ENCODE measurements around the gene MPRIP. TPM values are rescaled to one million over a fixed set of nuclear protein-coding genes. Genes with fewer than 3 reads are reported as not detected.

The MPRIP gene
- total RNA-seq, 1 donor from 2014 or later: 103 TPM

- no peak for DNase-seq (ENCODE audit: low read depth)
These were observed 65.7 kb downstream of the MPRIP start for GRCh38 chr17:17107891-17108431.

- peak; percentile 38 for DNase-seq (ENCODE audit: low read depth)
These were observed 66.3 kb downstream of the MPRIP start for GRCh38 chr17:17108451-17109049.

GRCh38 chr17:17109256-17109655 lies 67.0 kb downstream of the MPRIP start:
- no peak for DNase-seq (ENCODE audit: low read depth)

- DNase-seq (ENCODE audit: low read depth): peak; percentile 39
These were observed 67.7 kb downstream of the MPRIP start for GRCh38 chr17:17109907-17110306.

GRCh38 chr17:17110520-17110919 lies 68.3 kb downstream of the MPRIP start:
- DNase-seq (ENCODE audit: low read depth): no peak

GRCh38 chr17:17111401-17112393 lies 69.4 kb downstream of the MPRIP start:
- no peak for DNase-seq (ENCODE audit: low read depth)

- no peak for DNase-seq (ENCODE audit: low read depth)
These were observed 70.5 kb downstream of the MPRIP start for GRCh38 chr17:17112628-17113200.

- DNase-seq (ENCODE audit: low read depth): peak; percentile 19
These were observed 72.5 kb downstream of the MPRIP start for GRCh38 chr17:17114592-17115225.

GRCh38 chr17:17115620-17116019 lies 73.4 kb downstream of the MPRIP start:
- DNase-seq (ENCODE audit: low read depth): no peak

GRCh38 chr17:17116406-17116805 lies 74.1 kb downstream of the MPRIP start:
- no peak for DNase-seq (ENCODE audit: low read depth)

- DNase-seq (ENCODE audit: low read depth): no peak
These were observed 75.7 kb downstream of the MPRIP start for GRCh38 chr17:17117923-17118322.

- DNase-seq (ENCODE audit: low read depth): no peak
These were observed 76.1 kb downstream of the MPRIP start for GRCh38 chr17:17118399-17118798.

GRCh38 chr17:17119106-17119505 lies 76.8 kb downstream of the MPRIP start:
- no peak for DNase-seq (ENCODE audit: low read depth)

GRCh38 chr17:17119533-17119932 lies 77.3 kb downstream of the MPRIP start:
- no peak for DNase-seq (ENCODE audit: low read depth)

- no peak for DNase-seq (ENCODE audit: low read depth)
These were observed 78.0 kb downstream of the MPRIP start for GRCh38 chr17:17120294-17120693.

- DNase-seq (ENCODE audit: low read depth): no peak
These were observed 78.4 kb downstream of the MPRIP start for GRCh38 chr17:17120701-17121100.

GRCh38 chr17:17121162-17121561 lies 78.9 kb downstream of the MPRIP start:
- no peak for DNase-seq (ENCODE audit: low read depth)

- no peak for DNase-seq (ENCODE audit: low read depth)
These were observed 80.7 kb downstream of the MPRIP start for GRCh38 chr17:17122781-17123483.

GRCh38 chr17:17124341-17124740 lies 82.1 kb downstream of the MPRIP start:
- DNase-seq (ENCODE audit: low read depth): no peak

GRCh38 chr17:17125136-17126084 lies 83.2 kb downstream of the MPRIP start:
- no peak for DNase-seq (ENCODE audit: low read depth)

Measured in renal cortical epithelial cell (primary cell).